Sigmoid colon (tissue), 4 donors: Measurements from ENCODE around the gene BIRC7.

Experiments
- CTCF ChIP-seq, 4 experiments: fragments of 450-650 bp in 3 of 4; fragments of 200-600 bp in 1 of 4; IDR thresholded peaks; one replicate each; pipeline ENCODE4 v1.5.1; 2016 to 2019; ENCODE audit warnings: antibody characterized with exemption in 4 of 4, mild to moderate bottlenecking in 3 of 4, moderate library complexity in 2 of 4
- EP300 ChIP-seq, 4 donors: sonication (generic); formaldehyde crosslinking; IDR thresholded peaks; one replicate each; pipeline ENCODE4 v1.6.1; 2017; ENCODE audit warnings: antibody characterized with exemption in 4 of 4
- POLR2A ChIP-seq, 2 donors: fragments of 450-650 bp; IDR thresholded peaks; one replicate each; pipeline ENCODE4 v1.6.1; 2016; ENCODE audit warnings: antibody characterized with exemption in 2 of 2, mild to moderate bottlenecking in 2 of 2, moderate library complexity in 2 of 2

DNA sequence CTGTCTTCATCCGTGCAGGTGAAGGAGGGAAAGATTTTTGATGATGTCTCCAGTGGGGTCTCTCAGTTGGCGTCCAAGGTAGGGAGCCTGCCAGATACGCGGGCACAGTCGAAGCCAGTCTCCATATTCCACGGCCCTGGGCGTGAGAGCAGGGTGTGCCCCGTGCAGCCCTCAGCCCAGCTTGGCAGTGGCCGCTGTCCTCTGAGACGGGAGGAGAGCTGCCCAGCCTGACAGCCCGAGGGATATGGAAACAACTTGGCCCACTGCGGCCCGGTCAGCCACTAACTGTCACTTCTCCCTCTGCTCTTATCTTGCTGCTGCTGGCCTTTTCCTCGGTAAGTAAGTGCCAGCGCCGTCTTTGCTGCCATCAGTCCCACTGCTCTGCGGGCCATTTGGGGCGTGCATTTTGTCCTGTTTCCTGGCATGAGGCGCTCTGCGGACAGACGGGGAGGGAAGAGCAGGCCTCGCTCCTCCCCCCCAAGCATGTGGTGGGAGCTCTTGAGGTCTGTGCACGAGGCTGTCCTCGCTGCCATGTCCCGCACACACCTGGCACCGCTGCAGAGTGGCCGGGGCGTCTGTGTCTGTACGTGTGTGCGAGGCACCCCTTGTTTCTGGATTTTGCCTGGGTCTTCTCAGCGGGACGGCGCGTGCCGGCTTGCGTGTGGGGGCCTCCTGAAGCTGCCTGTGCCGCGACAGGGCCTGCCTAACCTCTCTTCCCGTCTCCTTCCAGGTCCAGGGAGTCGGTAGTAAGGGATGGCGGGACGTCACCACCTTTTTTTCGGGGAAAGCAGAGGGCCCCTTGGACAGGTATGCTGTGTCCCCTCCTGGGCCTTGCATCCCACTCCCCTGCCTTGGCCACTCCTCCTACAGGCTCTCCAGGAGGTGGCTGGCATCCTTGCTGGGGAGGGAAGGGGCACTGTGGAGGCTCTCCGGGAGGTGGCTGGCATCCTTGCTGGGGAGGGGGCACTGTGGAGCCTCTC, 50.2 kb downstream of the BIRC7 start:
- TF ChIP-seq CTCF (IDR thresholded peaks at IDR 0.05) = no peak
- no peak for TF ChIP-seq POLR2A (IDR thresholded peaks at IDR 0.05)
- no peak for TF ChIP-seq EP300 (IDR thresholded peaks at IDR 0.05)
